Measurements from ENCODE around the gene VPS37D. TPM values are rescaled to one million over a fixed set of nuclear protein-coding genes. Genes with fewer than 3 reads are reported as not detected.

The VPS37D gene
- total and polyA plus RNA-seq, 2 experiments from 2014 or later, result 2.2 to 7.0 TPM

- TF ChIP-seq ZNF462 (CRISPR knock-in tag; IDR thresholded peaks at IDR 0.05), result no peak
- no peak for TF ChIP-seq ZNF114 (CRISPR knock-in tag; IDR thresholded peaks at IDR 0.05)
- TF ChIP-seq ETS1 (IDR thresholded peaks at IDR 0.05), result no peak
Measured at GRCh38 chr7:73703225-73703624, 35.6 kb downstream of the VPS37D start (continued).

DNA sequence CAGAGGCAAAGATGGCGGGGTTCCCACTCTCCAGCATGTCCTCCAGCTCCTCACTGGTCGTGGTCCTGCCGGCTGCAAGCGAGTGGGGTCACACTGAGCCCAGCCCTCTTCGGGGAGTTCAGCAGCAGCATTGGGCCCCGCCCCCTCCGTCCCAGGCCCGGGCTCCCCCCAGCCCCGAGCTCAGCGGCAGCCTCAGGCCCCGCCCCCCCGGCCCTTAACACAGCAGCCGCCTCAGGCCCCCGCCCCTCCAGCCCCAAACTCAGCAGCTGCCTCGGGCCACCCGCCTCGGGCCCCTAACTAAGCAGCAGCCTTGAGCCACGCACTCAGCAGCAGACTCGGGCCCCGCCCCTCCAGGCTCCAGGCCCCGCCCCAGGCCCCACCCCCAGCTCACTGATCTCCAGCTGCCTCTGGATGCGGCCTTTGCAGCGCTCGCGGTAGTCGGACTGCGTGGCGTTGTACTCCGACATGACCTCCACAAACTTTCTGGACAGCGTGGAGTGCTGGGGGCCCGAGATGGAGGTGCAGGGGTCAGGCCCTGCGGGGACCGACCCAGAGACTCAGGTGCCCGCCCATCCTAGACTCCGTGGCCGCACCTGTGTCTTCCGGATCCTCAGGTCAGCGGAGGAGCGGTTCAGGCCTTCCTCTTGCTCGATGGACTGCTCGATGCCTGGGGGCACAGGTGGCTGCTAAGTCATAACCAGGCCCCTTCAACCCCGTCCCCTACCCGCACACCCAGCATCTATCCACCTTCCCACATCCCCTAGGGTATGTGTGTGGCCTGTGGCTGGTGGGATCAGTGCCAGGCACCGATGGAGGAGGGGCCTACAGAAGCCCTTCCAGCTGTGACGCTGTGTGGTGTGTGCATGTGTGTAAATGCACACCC, 36.4 kb downstream of the VPS37D start:
- ATAC-seq (peak; percentile 76), DNase-seq (ENCODE audit: low spot score) (peak; percentile 91)
- Mint-ChIP-seq H3K4me3 (peak overlapping the region; percentile 63), H3K27ac (no peak overlapping the region), H3K36me3 (ENCODE audit: low read depth) (peaks cover 13% of the 10 kb centered on the region), H3K9me3 (no peaks in the 10 kb centered on the region; the same call in 2 of the 3 replicates), H3K4me1 (peaks cover 33% of the 10 kb centered on the region), H3K27me3 (ENCODE audit: insufficient read depth, low read depth, poor library complexity) (peaks cover 19% of the 10 kb centered on the region)
- Histone ChIP-seq H3K27me3 (ENCODE audit: insufficient read depth) (no peaks in the 10 kb centered on the region), H3K4me3 (peak overlapping the region; percentile 54), H3F3A (replicated peaks; ENCODE audit: low read depth) (0 out of 2 replicates have a peak, but pooled peaks cover 5% of the 10 kb centered on the region), H4K20me1 (replicated peaks; ENCODE audit: insufficient read depth) (no peaks in the 10 kb centered on the region), H3K36me3 (ENCODE audit: insufficient read depth) (no peaks in the 10 kb centered on the region), H3K27ac (ENCODE audit: low read depth) (no peak overlapping the region), H3K4me1 (ENCODE audit: insufficient read depth) (peaks cover 15% of the 10 kb centered on the region), H3K9me2 (ENCODE audit: insufficient read depth) (no peaks in the 10 kb centered on the region), H3K79me2 (replicated peaks; ENCODE audit: insufficient read depth) (no peaks in the 10 kb centered on the region), H2AFZ (no peak overlapping the region), H3K4me2 (peak overlapping the region; percentile 85)
- TF ChIP-seq ZNF462 (CRISPR knock-in tag; IDR thresholded peaks at IDR 0.05) (no peak), EZH2phosphoT487 (IDR thresholded peaks at IDR 0.05; ENCODE audit: unreplicated experiment) (no peak), STAT1 (IDR thresholded peaks at IDR 0.05; ENCODE audit: unreplicated experiment) (no peak), EZH2 (IDR thresholded peaks at IDR 0.05; ENCODE audit: low read depth, unreplicated experiment) (no peak), CREB1 (CRISPR knock-in tag; IDR thresholded peaks at IDR 0.05; ENCODE audit: low read depth) (no peak)

Measured in GM23338 (cell line).